OCI-LY7 (cell line): ENCODE data around the gene GPRC5C. TPM values are rescaled to one million over a fixed set of nuclear protein-coding genes. Genes with fewer than 3 reads are reported as not detected.
A peak's percentile ranks its signal among the peaks of the same experiment; 100 is the strongest.

Experiments
- BruUV-seq: library from RNA; stranded (reverse); fragments of 400-500 nt; replicated peaks from 2 replicates; lab custom pipeline; 2021; lab: Mats Ljungman, UMichigan
- CTCF ChIA-PET: fragments of 300-600 bp; sonication (Branson Sonifier 250); formaldehyde crosslinking; loops from one replicate; lab custom pipeline; 2022; ENCODE audit warnings: antibody characterized with exemption; ENCODE audit not compliant: unreplicated experiment; lab: Charles Lee
- POLR2A ChIA-PET: fragments of 300-600 bp; sonication (Branson Sonifier 250); formaldehyde crosslinking; loops from one replicate; lab custom pipeline; 2022; ENCODE audit warnings: antibody characterized with exemption; lab: Charles Lee
- DNase-seq: peaks from one replicate; pipeline ENCODE4 v3.0.0-alpha.2; 2015; ENCODE audit warnings: low spot score
- H2AFZ ChIP-seq: fragments of 200-600 bp; sonication (generic), shearing (Covaris generic); 2 replicates; pipeline ENCODE4 v1.6.1; 2014; ENCODE audit warnings: mild to moderate bottlenecking, antibody characterized with exemption, low read length, moderate library complexity
- H3K27ac ChIP-seq: fragments of 200-600 bp; sonication (generic); 2 replicates; pipeline ENCODE4 v1.5.1; 2014; ENCODE audit warnings: mixed run types, low read depth, mild to moderate bottlenecking, moderate library complexity, low read length, inconsistent platforms; ENCODE audit not compliant: poor library complexity, severe bottlenecking
- H3K36me3 ChIP-seq: fragments of 200-600 bp; sonication (generic); 2 replicates; pipeline ENCODE4 v1.6.1; 2014; ENCODE audit warnings: mild to moderate bottlenecking, antibody characterized with exemption, low read length, moderate library complexity, mixed read lengths; ENCODE audit not compliant: insufficient read depth
- H3K4me1 ChIP-seq: fragments of 200-600 bp; sonication (generic); 2 replicates; pipeline ENCODE4 v1.5.1; 2014; ENCODE audit warnings: mild to moderate bottlenecking, low read length; ENCODE audit not compliant: insufficient read depth, poor library complexity, severe bottlenecking
- H3K4me2 ChIP-seq: fragments of 200-600 bp; sonication (generic); 2 replicates; pipeline ENCODE4 v1.6.1; 2014; ENCODE audit warnings: mild to moderate bottlenecking, low read length
- H3K4me3 ChIP-seq: fragments of 200-600 bp; sonication (generic); 2 replicates; pipeline ENCODE4 v1.5.1; 2014; ENCODE audit warnings: mild to moderate bottlenecking, low read depth, low read length; ENCODE audit not compliant: poor library complexity, severe bottlenecking
- H3K79me2 ChIP-seq: fragments of 200-600 bp; sonication (generic); 2 replicates; pipeline ENCODE4 v1.6.1; 2016; ENCODE audit warnings: low read depth, mild to moderate bottlenecking, low read length, moderate library complexity, mixed read lengths; ENCODE audit not compliant: insufficient read depth
- H3K9me2 ChIP-seq: fragments of 200-600 bp; sonication (generic); 2 replicates; pipeline ENCODE4 v1.6.1; 2016; ENCODE audit warnings: mild to moderate bottlenecking, low read length, mixed read lengths; ENCODE audit not compliant: insufficient read depth
- H3K9me3 ChIP-seq: fragments of 200-600 bp; sonication (generic); 2 replicates; pipeline ENCODE4 v1.6.1; 2014; ENCODE audit warnings: mild to moderate bottlenecking, mixed run types, low read length, mixed read lengths
- H4K20me1 ChIP-seq: fragments of 200-600 bp; sonication (generic); 2 replicates; pipeline ENCODE4 v1.6.1; 2014; ENCODE audit warnings: mild to moderate bottlenecking, antibody characterized with exemption, low read length, moderate library complexity, mixed read lengths; ENCODE audit not compliant: insufficient read depth
- EZH2phosphoT487 ChIP-seq: fragments of 200-600 bp; sonication (generic); IDR thresholded peaks from 2 replicates; pipeline ENCODE4 v1.6.1; 2018; ENCODE audit warnings: low read depth, borderline replicate concordance, mild to moderate bottlenecking, mixed run types, antibody characterized with exemption, low read length, moderate library complexity, mixed read lengths
- intact Hi-C: fragments of 100-400 bp; cut with micrococcal nuclease; formaldehyde crosslinking; loops from one replicate; pipeline ENCODE4 v1.10.0; 2022; ENCODE audit not compliant: unreplicated experiment
- total RNA-seq, 2 experiments: library from RNA; depleted of rRNA in 1 of 2; stranded (reverse); fragments of >200 nt in 1 of 2; shearing (Covaris generic) in 1 of 2; gene quantifications; 2 replicates each; pipeline ENCODE4 v1.2.3, GENCODE V29; 2014 to 2022
- TF ChIP-seq, protein P1 (sequence below): fragments of 200-600 bp; sonication (generic); conservative IDR thresholded peaks from 2 replicates; pipeline ENCODE4 v1.5.1; 2014; ENCODE audit warnings: mild to moderate bottlenecking, antibody characterized with exemption, low read length, moderate library complexity, mixed read lengths

GPRC5C gene
- total RNA-seq, 2 experiments from 2014 or later = 1.1 to 19.5 TPM

DNA sequence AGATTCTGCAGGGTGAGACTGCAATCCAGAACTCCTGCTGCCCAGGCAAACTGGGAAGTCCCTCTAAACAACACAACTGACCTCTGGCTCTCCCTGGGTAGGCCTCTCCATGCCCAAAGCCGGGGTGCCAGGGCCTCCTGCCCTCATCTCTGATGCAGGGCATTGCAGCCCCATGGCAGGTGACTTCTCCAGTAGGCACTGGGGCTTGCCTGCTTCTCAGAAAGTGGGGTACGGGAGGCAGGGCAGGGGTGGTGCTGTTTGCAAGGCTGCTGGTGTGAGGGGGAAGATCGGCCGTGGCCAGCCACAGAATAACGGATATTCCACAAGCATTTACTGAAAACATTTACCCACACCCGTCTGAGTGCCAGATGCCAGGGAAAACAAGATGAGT lies 4.1 kb upstream of the GPRC5C start:
- Histone ChIP-seq H3K4me1 (no peaks in the 10 kb centered on the region), H3K9me2 (no peaks in the 10 kb centered on the region), H3K27ac (no peak overlapping the region), H2AFZ (no peak overlapping the region), H3K36me3 (no peaks in the 10 kb centered on the region), H4K20me1 (no peaks in the 10 kb centered on the region), H3K4me2 (no peak overlapping the region), H3K4me3 (no peak overlapping the region), H3K79me2 (no peaks in the 10 kb centered on the region), H3K9me3 (no peaks in the 10 kb centered on the region)
- no peak for DNase-seq
- TF ChIP-seq EZH2phosphoT487 = no peak
- TF ChIP-seq, protein P1, sequence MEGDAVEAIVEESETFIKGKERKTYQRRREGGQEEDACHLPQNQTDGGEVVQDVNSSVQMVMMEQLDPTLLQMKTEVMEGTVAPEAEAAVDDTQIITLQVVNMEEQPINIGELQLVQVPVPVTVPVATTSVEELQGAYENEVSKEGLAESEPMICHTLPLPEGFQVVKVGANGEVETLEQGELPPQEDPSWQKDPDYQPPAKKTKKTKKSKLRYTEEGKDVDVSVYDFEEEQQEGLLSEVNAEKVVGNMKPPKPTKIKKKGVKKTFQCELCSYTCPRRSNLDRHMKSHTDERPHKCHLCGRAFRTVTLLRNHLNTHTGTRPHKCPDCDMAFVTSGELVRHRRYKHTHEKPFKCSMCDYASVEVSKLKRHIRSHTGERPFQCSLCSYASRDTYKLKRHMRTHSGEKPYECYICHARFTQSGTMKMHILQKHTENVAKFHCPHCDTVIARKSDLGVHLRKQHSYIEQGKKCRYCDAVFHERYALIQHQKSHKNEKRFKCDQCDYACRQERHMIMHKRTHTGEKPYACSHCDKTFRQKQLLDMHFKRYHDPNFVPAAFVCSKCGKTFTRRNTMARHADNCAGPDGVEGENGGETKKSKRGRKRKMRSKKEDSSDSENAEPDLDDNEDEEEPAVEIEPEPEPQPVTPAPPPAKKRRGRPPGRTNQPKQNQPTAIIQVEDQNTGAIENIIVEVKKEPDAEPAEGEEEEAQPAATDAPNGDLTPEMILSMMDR = no peak
- POLR2A ChIA-PET = no interaction called here
- CTCF ChIA-PET = no interaction called here
- intact Hi-C loops = no loop called here
- no TSS peak for BruUV-seq

DNA sequence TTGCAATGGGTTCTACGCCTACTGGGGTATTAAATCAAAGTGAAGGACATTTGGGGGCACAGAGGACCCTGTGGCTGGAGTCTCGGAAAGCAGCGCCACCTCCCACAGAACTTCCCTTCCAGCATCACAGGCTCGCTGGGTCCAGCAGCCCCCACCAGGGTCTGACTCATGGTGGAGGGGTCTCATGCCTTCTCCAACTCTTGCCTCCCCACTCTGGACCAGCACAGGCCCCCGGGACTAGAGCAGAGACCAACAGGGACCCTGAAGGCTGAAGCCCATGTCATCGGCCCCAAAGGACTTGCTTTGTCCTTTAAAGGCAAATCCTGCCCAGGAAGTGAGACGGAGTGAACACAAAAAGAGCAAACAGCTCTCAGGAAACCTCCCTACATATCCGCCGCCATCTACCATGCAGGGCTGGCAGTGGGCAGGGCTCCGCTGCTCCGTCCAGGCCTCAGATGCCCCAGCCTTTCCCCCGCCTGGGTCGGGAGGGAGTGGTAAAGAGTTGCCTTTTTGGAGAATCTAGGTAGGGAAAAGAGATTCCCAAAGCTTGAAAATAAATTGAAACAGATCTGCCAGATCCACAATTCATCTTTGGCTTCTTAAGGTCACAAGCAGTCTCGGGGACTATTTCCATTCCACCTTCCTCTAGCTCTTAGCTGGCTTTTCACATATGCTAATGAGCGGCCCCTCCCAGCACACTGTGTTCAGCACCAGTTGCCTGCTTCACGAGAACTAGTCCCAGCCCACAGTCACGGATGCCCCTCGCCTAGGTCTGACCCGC lies 2.1 kb upstream of the GPRC5C start:
- no peak for TF ChIP-seq EZH2phosphoT487
- TF ChIP-seq, protein P1 = no peak
- Histone ChIP-seq H2AFZ (no peak overlapping the region), H3K27ac (no peak overlapping the region), H4K20me1 (no peaks in the 10 kb centered on the region), H3K4me1 (no peaks in the 10 kb centered on the region), H3K4me3 (no peak overlapping the region), H3K9me2 (no peaks in the 10 kb centered on the region), H3K79me2 (no peaks in the 10 kb centered on the region), H3K36me3 (no peaks in the 10 kb centered on the region), H3K9me3 (no peaks in the 10 kb centered on the region), H3K4me2 (no peak overlapping the region)
- ChIA-PET POLR2A (no interaction called here), CTCF (no interaction called here)
- DNase-seq = no peak
- no TSS peak for BruUV-seq
- intact Hi-C loops = no loop called here

DNA sequence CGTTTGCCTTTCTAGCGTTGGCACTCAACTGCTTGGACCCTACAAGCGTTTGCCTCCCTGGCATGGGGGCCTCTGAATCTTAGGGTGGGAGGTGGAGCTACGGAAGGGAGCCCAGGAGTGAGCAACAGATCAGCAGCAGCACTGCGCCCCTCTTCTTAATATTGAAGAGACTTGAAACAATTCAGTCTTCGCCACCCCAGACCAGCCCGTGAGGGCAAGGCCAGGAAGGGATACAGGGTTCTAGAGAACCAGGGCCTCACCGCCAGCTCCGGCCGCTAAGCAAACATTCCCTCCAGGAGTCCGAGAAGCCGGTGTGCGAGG lies 1.5 kb upstream of the GPRC5C start:
- Histone ChIP-seq H4K20me1 (no peaks in the 10 kb centered on the region), H3K9me2 (no peaks in the 10 kb centered on the region), H3K4me1 (no peaks in the 10 kb centered on the region), H3K79me2 (no peaks in the 10 kb centered on the region), H3K4me2 (peak overlapping the region; percentile 8; the same call in 1 of the 2 replicates), H2AFZ (no peak overlapping the region), H3K27ac (no peak overlapping the region), H3K36me3 (no peaks in the 10 kb centered on the region), H3K9me3 (no peaks in the 10 kb centered on the region), H3K4me3 (no peak overlapping the region)
- ChIA-PET CTCF (no interaction called here), POLR2A (no interaction called here)
- DNase-seq = no peak
- intact Hi-C loops = no loop called here
- no TSS peak for BruUV-seq
- TF ChIP-seq, protein P1 = no peak
- TF ChIP-seq EZH2phosphoT487 = no peak
